HCT116 (cell line): ENCODE data around the gene TMEM45A. TPM values are rescaled to one million over a fixed set of nuclear protein-coding genes. Genes with fewer than 3 reads are reported as not detected.

Experiments
- ATAC-seq: fragments of 200-7000 bp; cut with Tn5 transposase; 2 replicates; pipeline ENCODE4 v1.9.1; 2020; ENCODE audit warnings: mild to moderate bottlenecking, moderate library complexity
- BruUV-seq: library from RNA; stranded (reverse); fragments of 400-500 nt; replicated peaks from 2 replicates; lab custom pipeline; 2021; lab: Mats Ljungman, UMichigan
- CTCF ChIA-PET: fragments of 300-600 bp; sonication (Branson Sonifier 250); formaldehyde crosslinking; loops from one replicate; lab custom pipeline; 2021; ENCODE audit warnings: antibody characterized with exemption; lab: Charles Lee
- POLR2A ChIA-PET: fragments of 300-600, 350-600 bp; sonication (Branson Sonifier 250); formaldehyde crosslinking; loops from one replicate; lab custom pipeline; 2021; ENCODE audit warnings: antibody characterized with exemption; lab: Charles Lee
- RAD21 ChIA-PET, 2 experiments: fragments of 300-600 bp; sonication (Branson Sonifier 250); formaldehyde crosslinking; loops; one replicate each; lab custom pipeline; 2023; ENCODE audit warnings: low total read pairs in 2 of 2; ENCODE audit not compliant: uncharacterized antibody in 2 of 2, unreplicated experiment in 2 of 2, low non-redundant PET in 1 of 2; lab: Charles Lee
- DNase-seq: peaks from one replicate; pipeline ENCODE4 v3.0.0-alpha.2; 2010; ENCODE audit warnings: low read depth, low spot score
- H2AFZ ChIP-seq: fragments of 200-600 bp; shearing (Covaris generic), sonication (generic); 2 replicates; pipeline ENCODE4 v1.6.1; 2017; ENCODE audit warnings: low read depth, mixed run types, mixed read lengths, antibody characterized with exemption, low read length; ENCODE audit not compliant: poor library complexity, severe bottlenecking
- H3K27ac ChIP-seq: 2 replicates; pipeline ENCODE4 v1.5.1; 2012; ENCODE audit warnings: low read depth, low read length
- H3K27me3 ChIP-seq: fragments of 200-600 bp; sonication (generic); 2 replicates; pipeline ENCODE4 v1.6.1; 2016; ENCODE audit warnings: mixed run types, low read length, mixed read lengths; ENCODE audit not compliant: insufficient read depth
- H3K36me3 ChIP-seq, 2 experiments: fragments of 200-500 bp in 1 of 2; fragments of 200-600 bp in 1 of 2; sonication (Bioruptor generic) in 1 of 2; sonication (generic) in 1 of 2; 2 replicates each; pipeline versions ENCODE4 v1.5.1 to v1.6.1; 2014 to 2016; ENCODE audit warnings: low read length in 2 of 2, inconsistent platforms in 1 of 2, mixed read lengths in 1 of 2, mixed run types in 1 of 2; ENCODE audit not compliant: insufficient read depth in 2 of 2, control insufficient read depth in 1 of 2
- H3K4me1 ChIP-seq, 2 experiments: fragments of 200-600 bp in 1 of 2; sonication (generic) in 1 of 2; 2 replicates each; pipeline versions ENCODE4 v1.5.1 to v1.6.1; 2012 to 2017; ENCODE audit warnings: low read length in 2 of 2, inconsistent platforms in 1 of 2, mild to moderate bottlenecking in 1 of 2, mixed read lengths in 1 of 2, mixed run types in 1 of 2, moderate library complexity in 1 of 2; ENCODE audit not compliant: insufficient read depth in 2 of 2, control insufficient read depth in 1 of 2
- H3K4me2 ChIP-seq: fragments of 200-600 bp; sonication (generic); 2 replicates; pipeline ENCODE4 v1.6.1; 2017; ENCODE audit warnings: mixed run types, low read length, mixed read lengths
- H3K4me3 ChIP-seq, 2 experiments: fragments of 200-600 bp in 1 of 2; sonication (generic) in 1 of 2; replicated peaks in 1 of 2; 2 replicates each; pipeline ENCODE4 v1.5.1; 2011 to 2016; ENCODE audit warnings: low read length in 2 of 2, control low read depth in 1 of 2, low read depth in 1 of 2, mild to moderate bottlenecking in 1 of 2, mixed read lengths in 1 of 2, mixed run types in 1 of 2
- H3K79me2 ChIP-seq: fragments of 200-600 bp; sonication (generic); 2 replicates; pipeline ENCODE4 v1.6.1; 2017; ENCODE audit warnings: mild to moderate bottlenecking, mixed run types, low read length, moderate library complexity, mixed read lengths; ENCODE audit not compliant: insufficient read depth
- H3K9ac ChIP-seq: fragments of 200-600 bp; sonication (generic); 2 replicates; pipeline ENCODE4 v1.6.1; 2016; ENCODE audit warnings: low read length, mixed read lengths
- H3K9me2 ChIP-seq: fragments of 200-600 bp; sonication (generic), shearing (Covaris generic); 2 replicates; pipeline ENCODE4 v1.6.1; 2017; ENCODE audit warnings: mixed run types, mild to moderate bottlenecking, moderate library complexity; ENCODE audit not compliant: insufficient read depth
- H3K9me3 ChIP-seq, 2 experiments: fragments of 200-500 bp in 1 of 2; fragments of 200-600 bp in 1 of 2; sonication (Bioruptor generic) in 1 of 2; sonication (generic) in 1 of 2; 2 replicates each; pipeline ENCODE4 v1.6.1; 2014 to 2017; ENCODE audit warnings: low read length in 2 of 2, mixed read lengths in 2 of 2, inconsistent platforms in 1 of 2, low read depth in 1 of 2, mild to moderate bottlenecking in 1 of 2, mixed run types in 1 of 2, moderate library complexity in 1 of 2; ENCODE audit not compliant: control insufficient read depth in 1 of 2, insufficient read depth in 1 of 2
- H4K20me1 ChIP-seq: fragments of 200-600 bp; sonication (generic), shearing (Covaris generic); 2 replicates; pipeline ENCODE4 v1.6.1; 2017; ENCODE audit warnings: mixed run types, mild to moderate bottlenecking, moderate library complexity; ENCODE audit not compliant: insufficient read depth
- POLR2A ChIP-seq: IDR thresholded peaks from 2 replicates; pipeline ENCODE4 v1.7.0; 2011; ENCODE audit warnings: borderline replicate concordance; ENCODE audit not compliant: insufficient read depth, insufficient read length; ENCODE audit errors: extremely low read depth
- SRF ChIP-seq: IDR thresholded peaks from 2 replicates; pipeline ENCODE4 v1.6.1; 2012; ENCODE audit warnings: low read depth
- TCF7L2 ChIP-seq: IDR thresholded peaks from 2 replicates; pipeline ENCODE4 v1.7.0; 2011; ENCODE audit warnings: borderline replicate concordance, inconsistent platforms; ENCODE audit not compliant: insufficient read depth, insufficient read length; ENCODE audit errors: extremely low read depth
- ZBTB33 ChIP-seq: IDR thresholded peaks from 2 replicates; pipeline ENCODE4 v1.6.1; 2011; ENCODE audit warnings: mild to moderate bottlenecking, low read length, moderate library complexity; ENCODE audit not compliant: insufficient replicate concordance; ENCODE audit errors: extremely low read depth
- ZNF274 ChIP-seq: fragments of 200-500 bp; sonication (Bioruptor generic); IDR thresholded peaks from 2 replicates; pipeline ENCODE4 v1.6.1; 2014; ENCODE audit warnings: mild to moderate bottlenecking, low read depth, low read length, inconsistent platforms
- intact Hi-C: fragments of 100-400 bp; cut with micrococcal nuclease; formaldehyde crosslinking; loops from 2 replicates; pipeline ENCODE4 v1.10.0; 2022
- total RNA-seq: library from RNA; stranded (reverse); gene quantifications from one replicate; pipeline ENCODE4 v1.2.1, GENCODE V29; 2021; ENCODE audit not compliant: unreplicated experiment

Gene TMEM45A
- total RNA-seq, 1 experiment from 2014 or later = 5.0 TPM

- H3K9ac ChIP-seq = no peak overlapping the region
- intact Hi-C loops = no loop called here
- H3K4me2 ChIP-seq = no peak overlapping the region
- H4K20me1 ChIP-seq = no peaks in the 10 kb centered on the region
- H3K36me3 ChIP-seq = no peaks in the 10 kb centered on the region
- ATAC-seq (no peak), DNase-seq (no peak)
- ChIA-PET POLR2A (no interaction called here), CTCF (no interaction called here), RAD21 (no interaction called here)
- no peak overlapping the region for H3K4me3 ChIP-seq
- H3K27ac ChIP-seq = no peak overlapping the region
- no peaks in the 10 kb centered on the region for H3K9me2 ChIP-seq
- TF ChIP-seq SRF = no peak
- H3K4me1 ChIP-seq = peaks cover 0 to 15% of the 10 kb centered on the region in 2 experiments; a peak in 2 of 4 replicates
- H3K27me3 ChIP-seq = no peaks in the 10 kb centered on the region
- H3K9me3 ChIP-seq = no peaks in the 10 kb centered on the region
- H2AFZ ChIP-seq = no peak overlapping the region
- H3K79me2 ChIP-seq = no peaks in the 10 kb centered on the region
- BruUV-seq = no TSS peak
Observed at GRCh38 chr3:100499651-100500050, 7.2 kb downstream of the TMEM45A start.

- intact Hi-C loops = no loop called here
- no peaks in the 10 kb centered on the region for H3K9me2 ChIP-seq
- no peak for TF ChIP-seq TCF7L2
- TF ChIP-seq ZNF274 = no peak
- TF ChIP-seq ZBTB33 = no peak
- no peak for TF ChIP-seq POLR2A
- TF ChIP-seq, all 23 proteins: peak for 0
- Histone ChIP-seq H3K79me2 (no peaks in the 10 kb centered on the region), H4K20me1 (no peaks in the 10 kb centered on the region), H3K4me2 (no peak overlapping the region), H3K9ac (no peak overlapping the region), H3K36me3 (no peaks in the 10 kb centered on the region), H3K27me3 (no peaks in the 10 kb centered on the region), H3K9me3 (no peaks in the 10 kb centered on the region), H3K4me1 (peaks cover 0 to 15% of the 10 kb centered on the region in 2 experiments; a peak in 2 of 4 replicates), H2AFZ (no peak overlapping the region), H3K27ac (no peak overlapping the region), H3K4me3 (no peak overlapping the region)
- BruUV-seq = no TSS peak
- ChIA-PET RAD21 (no interaction called here), POLR2A (no interaction called here), CTCF (no interaction called here)
- ATAC-seq = no peak
- no peak for DNase-seq
Observed at GRCh38 chr3:100500320-100500880, 8.0 kb downstream of the TMEM45A start.
